ENCODE measurements around the gene CYP1A2. TPM values are rescaled to one million over a fixed set of nuclear protein-coding genes. Genes with fewer than 3 reads are reported as not detected.
"Not testable (repeated sequence)": the region's sequence is repeated elsewhere in the genome, so short reads cannot be mapped to it uniquely, and the experiment has no call there.

CYP1A2 gene
- total RNA-seq, 2 experiments from 2014 or later: not detected

DNA sequence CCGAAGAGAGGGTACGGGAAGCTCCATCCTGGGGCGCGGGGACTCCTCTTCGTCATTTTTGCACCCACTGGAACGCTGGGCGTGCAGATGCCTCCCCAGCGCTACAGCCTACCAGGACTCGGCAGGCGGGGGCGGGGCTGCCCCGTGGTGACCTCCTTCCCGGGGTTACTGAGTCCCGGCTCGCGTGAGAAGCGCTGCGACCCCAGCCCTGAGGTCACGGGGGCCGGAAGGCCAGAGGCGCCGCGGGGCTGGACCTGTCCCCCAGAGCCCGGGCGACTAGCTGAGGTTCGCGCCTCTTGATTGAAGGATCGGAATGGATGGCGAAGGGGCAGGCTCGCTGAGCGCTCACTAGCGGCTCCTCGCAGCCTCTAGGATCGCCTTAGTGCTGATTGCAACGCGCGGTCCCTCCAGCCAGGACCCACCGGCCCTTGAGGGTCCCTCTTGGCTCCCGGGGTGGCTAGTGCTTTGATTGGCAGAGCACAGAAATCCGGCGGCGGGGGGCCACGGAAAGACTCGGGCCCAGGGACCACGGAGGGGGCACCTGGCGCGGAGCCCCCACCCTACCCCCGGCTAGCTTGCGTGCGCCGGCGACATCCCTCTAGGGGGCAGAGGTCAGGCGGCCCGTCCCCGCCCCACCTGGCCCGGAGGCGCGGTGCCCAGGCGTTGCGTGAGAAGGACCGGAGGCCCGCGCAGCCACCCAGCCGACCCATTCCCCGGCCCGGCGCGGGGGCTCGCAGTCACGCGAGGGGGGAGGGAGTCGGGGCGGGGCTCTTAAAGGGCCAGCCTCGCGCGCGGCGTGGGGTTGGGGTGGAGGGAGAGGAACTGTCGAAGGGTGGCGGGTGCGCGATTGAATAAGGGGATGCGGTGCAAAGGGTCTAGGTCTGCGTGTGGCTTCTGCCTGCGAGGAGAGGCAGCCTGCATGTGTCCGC is 22.5 kb upstream of the CYP1A2 start:
- H3K27ac Mint-ChIP-seq: peak overlapping the region; percentile 20
- CTCF ChIA-PET: interaction anchor here (0.6 to 3.8 kb wide), 9 partner anchors 28 to 347 kb away, joined by 3 to 13 read pairs (median 4); no protein-coding TSS in a partner anchor
- no peaks in the 10 kb centered on the region for H3K9me3 Mint-ChIP-seq
- peak overlapping the region; percentile 67 for H3K4me3 Mint-ChIP-seq
- intact Hi-C loops (cut with micrococcal nuclease): no loop called here
- peak; percentile 74 for DNase-seq
- peaks cover 8% of the 10 kb centered on the region for H3K4me1 Mint-ChIP-seq (ENCODE audit: low read depth)
- POLR2A ChIA-PET: interaction anchor here (1.0 to 2.0 kb wide), 3 partner anchors 9 to 110 kb away, joined by 3 to 4 read pairs (median 3); partner anchors contain the start of genes CLK3 and EDC3
- H3K27me3 Mint-ChIP-seq: peaks cover 10% of the 10 kb centered on the region
- no peaks in the 10 kb centered on the region for H3K36me3 Mint-ChIP-seq

DNA sequence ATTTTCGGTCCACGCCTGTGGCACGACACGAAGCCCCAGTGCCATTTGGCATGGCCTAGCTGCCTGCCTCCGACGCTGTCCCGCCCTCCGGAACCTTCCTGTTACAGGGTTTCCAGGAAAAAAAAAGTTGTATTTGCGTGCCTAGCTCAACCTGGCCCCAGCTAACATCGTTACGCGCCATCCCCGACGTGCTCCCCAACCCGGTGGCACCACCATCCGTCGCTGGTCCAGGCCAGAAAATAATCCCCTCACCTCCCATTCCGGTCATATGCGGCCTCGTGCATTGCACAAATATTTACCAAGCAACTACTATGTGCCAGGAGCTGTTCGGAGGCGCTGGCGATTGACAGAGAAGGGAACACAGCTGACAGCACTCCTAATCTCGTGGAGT is 21.9 kb upstream of the CYP1A2 start:
- Mint-ChIP-seq H3K9me3 (no peaks in the 10 kb centered on the region), H3K27me3 (peaks cover 14% of the 10 kb centered on the region), H3K27ac (peak overlapping the region; percentile 20), H3K36me3 (no peaks in the 10 kb centered on the region), H3K4me3 (peak overlapping the region; percentile 67), H3K4me1 (ENCODE audit: low read depth) (peaks cover 8% of the 10 kb centered on the region)
- POLR2A ChIA-PET: interaction anchor here (1.1 to 2.0 kb wide), 2 partner anchors 10 to 31 kb away, joined by 3 to 4 read pairs; partner anchors contain the start of gene EDC3
- DNase-seq: no peak
- intact Hi-C loops (cut with micrococcal nuclease): no loop called here
- CTCF ChIA-PET: interaction anchor here (0.6 to 3.8 kb wide), 5 partner anchors 29 to 105 kb away, joined by 3 to 13 read pairs (median 6); no protein-coding TSS in a partner anchor

GRCh38 chr15:74727727-74728126 is 20.9 kb upstream of the CYP1A2 start:
- Mint-ChIP-seq H3K4me1 (ENCODE audit: low read depth) (peaks cover 8% of the 10 kb centered on the region), H3K9me3 (no peaks in the 10 kb centered on the region), H3K36me3 (no peaks in the 10 kb centered on the region), H3K4me3 (no peak overlapping the region), H3K27me3 (peaks cover 14% of the 10 kb centered on the region), H3K27ac (no peak overlapping the region)
- POLR2A ChIA-PET: interaction anchor here (0.5 kb wide), 1 partner anchor 43 kb away, joined by 4 read pairs; no protein-coding TSS in a partner anchor
- no peak for DNase-seq
- CTCF ChIA-PET: interaction anchor here (1.8 to 3.8 kb wide), 2 partner anchors 95 to 106 kb away, joined by 4 to 13 read pairs; no protein-coding TSS in a partner anchor
- intact Hi-C loops (cut with micrococcal nuclease): no loop called here

DNA sequence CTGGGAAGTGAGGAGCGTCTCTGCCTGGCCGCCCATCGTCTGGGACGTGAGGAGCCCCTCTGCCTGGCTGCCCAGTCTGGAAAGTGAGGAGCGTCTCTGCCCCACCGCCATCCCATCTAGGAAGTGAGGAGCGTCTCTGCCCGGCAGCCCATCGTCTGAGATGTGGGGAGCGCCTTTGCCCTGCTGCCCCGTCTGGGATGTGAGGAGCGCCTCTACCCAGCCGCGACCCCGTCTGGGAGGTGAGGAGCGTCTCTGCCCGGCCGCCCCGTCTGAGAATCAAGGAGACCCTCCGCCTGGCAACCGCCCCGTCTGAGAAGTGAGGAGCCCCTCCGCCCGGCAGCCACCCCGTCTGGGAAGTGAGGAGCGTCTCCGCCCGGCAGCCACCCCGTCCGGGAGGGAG is 19.9 kb upstream of the CYP1A2 start:
- H3K27ac Mint-ChIP-seq; H3K4me1 Mint-ChIP-seq (ENCODE audit: low read depth); H3K9me3 Mint-ChIP-seq; CTCF ChIA-PET; POLR2A ChIA-PET; H3K36me3 Mint-ChIP-seq; intact Hi-C loops (cut with micrococcal nuclease); H3K4me3 Mint-ChIP-seq; DNase-seq: not testable (repeated sequence)
- H3K27me3 Mint-ChIP-seq: peaks cover 20% of the 10 kb centered on the region

GRCh38 chr15:74729372-74729771 is 19.3 kb upstream of the CYP1A2 start:
- H3K9me3 Mint-ChIP-seq; CTCF ChIA-PET; H3K36me3 Mint-ChIP-seq; DNase-seq; POLR2A ChIA-PET; H3K27ac Mint-ChIP-seq; intact Hi-C loops (cut with micrococcal nuclease); H3K4me3 Mint-ChIP-seq; H3K4me1 Mint-ChIP-seq (ENCODE audit: low read depth): not testable (repeated sequence)
- peaks cover 20% of the 10 kb centered on the region for H3K27me3 Mint-ChIP-seq

DNA sequence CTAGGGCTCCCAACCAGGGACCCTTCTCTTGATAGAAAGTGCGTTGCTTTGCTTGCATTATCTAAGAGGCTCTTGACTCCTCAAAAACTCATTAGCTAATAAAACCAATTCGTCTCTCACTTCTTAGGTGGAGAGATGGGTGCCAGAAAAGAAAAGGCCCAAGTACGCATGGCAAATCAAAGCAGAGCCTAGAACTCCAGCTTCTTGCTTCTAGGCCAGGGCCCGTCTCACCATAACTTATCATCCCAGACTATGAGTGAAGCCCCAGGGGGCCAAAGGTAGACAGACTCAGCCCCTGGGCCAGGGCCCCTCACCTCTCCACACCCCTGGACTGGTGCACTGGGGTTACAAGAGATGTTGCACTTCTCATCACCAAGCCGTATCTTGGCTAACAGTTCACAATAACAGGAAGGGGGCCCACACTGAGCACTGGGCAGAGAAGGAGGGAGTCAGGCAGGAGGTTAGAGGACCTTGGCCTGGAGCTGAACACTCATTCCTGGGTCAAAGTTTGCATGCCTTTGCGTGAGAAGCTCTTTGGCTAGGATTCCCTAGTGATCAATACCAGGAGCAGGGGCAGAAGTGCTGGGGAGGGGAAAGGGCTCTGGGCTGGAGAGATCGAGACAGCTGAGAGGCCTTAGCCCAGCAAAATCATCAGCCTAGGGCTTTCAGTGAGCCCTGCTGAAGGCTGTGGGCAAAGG is 17.9 kb upstream of the CYP1A2 start:
- peaks cover 23% of the 10 kb centered on the region for H3K27me3 Mint-ChIP-seq
- ChIA-PET CTCF (interaction anchor here (0.8 kb wide), 1 partner anchor 40 kb away, joined by 3 read pairs; no protein-coding TSS in a partner anchor), POLR2A (no interaction called here)
- H3K27ac Mint-ChIP-seq: no peak overlapping the region
- intact Hi-C loops (cut with micrococcal nuclease): no loop called here
- H3K4me1 Mint-ChIP-seq (ENCODE audit: low read depth): peaks cover 8% of the 10 kb centered on the region
- H3K9me3 Mint-ChIP-seq: no peaks in the 10 kb centered on the region
- no peaks in the 10 kb centered on the region for H3K36me3 Mint-ChIP-seq
- no peak for DNase-seq
- H3K4me3 Mint-ChIP-seq: no peak overlapping the region

- peaks cover 5% of the 10 kb centered on the region for H3K9me3 Mint-ChIP-seq
- ChIA-PET CTCF (no interaction called here), POLR2A (no interaction called here)
- no peaks in the 10 kb centered on the region for H3K36me3 Mint-ChIP-seq
- no peak overlapping the region for H3K4me3 Mint-ChIP-seq
- intact Hi-C loops (cut with micrococcal nuclease): no loop called here
- no peak overlapping the region for H3K27ac Mint-ChIP-seq
- peaks cover 26% of the 10 kb centered on the region for H3K27me3 Mint-ChIP-seq
- H3K4me1 Mint-ChIP-seq (ENCODE audit: low read depth): peaks cover 3% of the 10 kb centered on the region
- DNase-seq: no peak
Observed at GRCh38 chr15:74732846-74733245, 15.8 kb upstream of the CYP1A2 start.

- no peak overlapping the region for H3K27ac Mint-ChIP-seq
- no peak for DNase-seq
- H3K27me3 Mint-ChIP-seq: peaks cover 28% of the 10 kb centered on the region
- intact Hi-C loops (cut with micrococcal nuclease): no loop called here
- ChIA-PET POLR2A (no interaction called here), CTCF (no interaction called here)
- H3K4me3 Mint-ChIP-seq: no peak overlapping the region
- H3K36me3 Mint-ChIP-seq: no peaks in the 10 kb centered on the region
- H3K9me3 Mint-ChIP-seq: peaks cover 9% of the 10 kb centered on the region
- H3K4me1 Mint-ChIP-seq (ENCODE audit: low read depth): peaks cover 8% of the 10 kb centered on the region
Observed at GRCh38 chr15:74733269-74733668, 15.4 kb upstream of the CYP1A2 start.

DNA sequence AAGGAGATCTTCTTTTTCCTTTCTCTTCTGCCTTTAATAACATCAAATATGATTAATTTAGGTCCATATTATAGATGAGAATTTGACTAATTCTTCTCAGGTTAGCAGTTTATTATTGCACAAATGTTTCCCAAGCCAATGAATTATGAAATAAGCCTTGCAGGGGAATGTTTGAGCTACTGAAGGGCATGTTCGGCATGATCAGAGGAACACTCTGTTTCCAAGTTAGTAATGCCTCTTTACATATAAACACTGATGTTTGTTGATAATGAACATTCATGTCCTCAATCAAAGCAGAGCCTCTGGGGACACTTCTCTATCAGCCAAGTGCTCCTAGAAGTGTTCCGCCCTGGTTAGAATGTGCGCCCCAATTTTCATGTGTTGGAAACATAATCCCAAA is 13.3 kb upstream of the CYP1A2 start:
- peaks cover 23% of the 10 kb centered on the region for H3K27me3 Mint-ChIP-seq
- H3K27ac Mint-ChIP-seq: no peak overlapping the region
- no peak overlapping the region for H3K4me3 Mint-ChIP-seq
- DNase-seq: no peak
- intact Hi-C loops (cut with micrococcal nuclease): no loop called here
- peaks cover 8% of the 10 kb centered on the region for H3K4me1 Mint-ChIP-seq (ENCODE audit: low read depth)
- POLR2A ChIA-PET: no interaction called here
- CTCF ChIA-PET: no interaction called here
- no peaks in the 10 kb centered on the region for H3K36me3 Mint-ChIP-seq
- H3K9me3 Mint-ChIP-seq: peaks cover 11% of the 10 kb centered on the region

DNA sequence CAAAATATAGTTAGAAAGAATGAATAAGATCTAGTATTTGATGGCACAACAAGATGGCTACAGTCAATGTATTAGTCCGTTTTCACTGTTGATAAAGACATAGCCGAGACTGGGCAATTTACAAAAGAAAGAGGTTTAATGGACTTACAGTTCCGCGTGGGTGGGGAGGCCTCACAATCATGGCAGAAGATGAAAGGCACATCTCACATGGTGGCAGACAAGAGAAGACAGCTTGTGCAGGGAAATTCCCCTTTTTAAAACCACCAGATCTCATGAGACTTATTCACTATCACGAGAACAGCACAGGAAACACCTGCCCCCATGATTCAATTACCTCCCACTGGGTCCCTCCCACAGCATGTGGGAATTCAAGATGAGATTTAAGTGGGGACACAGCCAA is 10.4 kb upstream of the CYP1A2 start:
- DNase-seq; H3K4me1 Mint-ChIP-seq (ENCODE audit: low read depth); H3K4me3 Mint-ChIP-seq; POLR2A ChIA-PET; intact Hi-C loops (cut with micrococcal nuclease); H3K27ac Mint-ChIP-seq; H3K36me3 Mint-ChIP-seq; CTCF ChIA-PET: not testable (repeated sequence)
- Mint-ChIP-seq H3K9me3 (peaks cover 16% of the 10 kb centered on the region), H3K27me3 (peaks cover 20% of the 10 kb centered on the region)

DNA sequence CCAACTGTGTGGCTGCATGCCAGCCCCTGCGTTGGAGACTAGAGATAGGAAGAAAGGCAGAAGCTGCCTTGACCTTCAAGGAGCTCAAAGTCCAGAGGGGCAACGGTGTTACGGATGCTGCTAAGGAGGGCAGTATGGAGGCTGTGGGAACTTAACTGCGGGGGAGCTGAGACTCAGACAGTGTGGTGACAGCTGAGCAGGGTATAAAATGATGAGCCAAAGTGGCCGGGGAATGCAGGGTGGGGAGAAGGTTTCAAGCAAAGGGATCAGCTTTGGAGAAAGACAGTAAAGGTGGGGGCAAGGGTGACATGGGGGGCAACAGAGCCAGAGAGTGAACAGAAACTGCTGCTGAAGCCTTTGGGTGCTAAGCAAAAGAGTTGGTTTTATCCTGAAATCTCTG is 6.2 kb upstream of the CYP1A2 start:
- peaks cover 2% of the 10 kb centered on the region for H3K36me3 Mint-ChIP-seq
- POLR2A ChIA-PET: no interaction called here
- intact Hi-C loops (cut with micrococcal nuclease): no loop called here

GRCh38 chr15:74746389-74746788 is 2.3 kb upstream of the CYP1A2 start:
- no peaks in the 10 kb centered on the region for H3K4me1 Mint-ChIP-seq (ENCODE audit: low read depth)
- no peak overlapping the region for H3K27ac Mint-ChIP-seq
- H3K27me3 Mint-ChIP-seq: peaks cover 4% of the 10 kb centered on the region
- ChIA-PET CTCF (interaction anchor here (1.0 kb wide), 1 partner anchor 25 kb away, joined by 3 read pairs; no protein-coding TSS in a partner anchor), POLR2A (no interaction called here)
- H3K9me3 Mint-ChIP-seq: peaks cover 5% of the 10 kb centered on the region
- intact Hi-C loops (cut with micrococcal nuclease): no loop called here
- no peak for DNase-seq
- no peak overlapping the region for H3K4me3 Mint-ChIP-seq
- H3K36me3 Mint-ChIP-seq: peaks cover 2% of the 10 kb centered on the region

More for the DNA sequence above, 6.2 kb upstream of the CYP1A2 start:
- CTCF ChIA-PET: no interaction called here
- Mint-ChIP-seq H3K27me3 (peaks cover 9% of the 10 kb centered on the region), H3K9me3 (peaks cover 13% of the 10 kb centered on the region), H3K4me3 (no peak overlapping the region), H3K4me1 (ENCODE audit: low read depth) (peaks cover 6% of the 10 kb centered on the region), H3K27ac (no peak overlapping the region)
- DNase-seq: no peak

Measured in activated CD4-positive, alpha-beta memory T cell treated with anti-CD3 and anti-CD28 coated beads for 36 hours (primary cell).